HG03095 (cell line): ENCODE results near the gene SPINDOC.
"Not testable (repeated sequence)": the region's sequence is repeated elsewhere in the genome, so short reads cannot be mapped to it uniquely, and the experiment has no call there.

Experiments
- ATAC-seq: cut with Tn5 transposase; IDR thresholded peaks from one replicate; pipeline ENCODE4 v1.9.1; 2021; ENCODE audit warnings: moderate library complexity; ENCODE audit not compliant: unreplicated experiment

Gene SPINDOC

DNA sequence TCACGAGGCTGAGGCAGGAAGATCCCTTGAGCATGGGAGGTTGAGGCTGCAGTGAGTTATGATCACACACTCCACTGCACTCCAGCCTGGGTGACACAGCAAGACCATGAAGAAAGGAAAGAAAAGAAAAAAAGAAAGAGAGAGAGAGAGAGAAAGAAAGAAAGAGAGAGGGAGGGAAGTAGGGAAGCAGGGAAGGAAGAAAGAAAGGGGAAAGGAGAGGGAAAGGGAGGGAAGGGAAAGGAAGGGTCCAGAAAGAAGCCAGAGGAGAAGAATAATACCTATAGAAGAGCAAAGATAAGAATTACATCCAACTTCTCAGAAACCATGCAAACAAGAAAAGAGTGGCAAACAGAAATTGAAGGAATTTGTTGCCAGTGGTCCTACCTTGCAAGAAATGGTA lies 27.4 kb upstream of the SPINDOC start:
- ATAC-seq, result no peak

DNA sequence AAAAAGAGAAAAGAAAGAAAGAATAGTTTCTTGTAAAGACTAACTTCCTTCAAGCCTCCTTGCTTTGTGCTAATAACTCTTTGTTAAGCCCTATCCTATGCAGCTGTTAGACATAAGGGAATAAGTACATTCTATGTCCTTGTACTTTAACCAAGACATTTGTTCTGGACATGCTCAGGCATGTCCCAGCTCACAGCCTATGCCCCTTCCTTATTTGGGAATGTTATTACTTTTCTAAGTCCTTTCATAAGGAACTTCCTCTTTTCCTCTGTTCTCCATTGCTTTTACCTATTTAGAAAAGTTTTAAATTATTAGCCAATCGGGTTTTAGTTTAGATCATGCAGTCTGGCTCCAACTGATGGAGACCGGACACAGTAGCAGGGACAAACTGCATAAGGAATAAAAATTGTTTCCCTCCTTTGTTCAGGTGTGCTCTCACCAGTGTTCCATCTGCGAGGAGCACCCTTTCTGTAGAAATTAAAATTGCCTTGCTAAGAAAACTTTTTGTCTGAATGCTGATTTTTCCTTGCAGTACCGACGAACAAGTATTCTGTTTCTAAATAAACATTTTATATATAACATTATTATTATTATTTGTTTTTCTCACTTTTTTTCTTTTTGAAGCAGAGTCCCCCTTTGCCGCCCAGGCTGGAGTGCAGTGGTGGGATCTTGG lies 21.6 kb upstream of the SPINDOC start:
- no peak for ATAC-seq

DNA sequence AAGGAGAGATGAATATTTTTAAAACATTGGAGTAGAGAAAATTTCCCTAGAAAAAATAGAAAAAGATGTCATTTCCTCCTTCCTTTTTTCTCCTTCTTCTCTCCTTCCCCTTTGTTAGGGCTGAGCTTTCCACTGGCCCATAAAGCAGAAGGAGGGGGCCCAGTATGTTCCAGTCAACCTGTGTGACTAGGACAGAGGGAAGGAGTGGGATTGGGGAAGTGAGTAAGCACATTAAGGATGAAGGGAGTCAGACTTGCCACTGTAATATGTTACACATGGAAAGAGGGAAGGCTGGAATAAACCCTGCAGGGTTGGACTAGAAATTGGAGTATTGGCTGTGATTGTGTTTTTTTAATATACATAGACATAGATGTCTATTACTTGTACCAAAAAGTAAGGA lies 20.1 kb upstream of the SPINDOC start:
- no peak for ATAC-seq

DNA sequence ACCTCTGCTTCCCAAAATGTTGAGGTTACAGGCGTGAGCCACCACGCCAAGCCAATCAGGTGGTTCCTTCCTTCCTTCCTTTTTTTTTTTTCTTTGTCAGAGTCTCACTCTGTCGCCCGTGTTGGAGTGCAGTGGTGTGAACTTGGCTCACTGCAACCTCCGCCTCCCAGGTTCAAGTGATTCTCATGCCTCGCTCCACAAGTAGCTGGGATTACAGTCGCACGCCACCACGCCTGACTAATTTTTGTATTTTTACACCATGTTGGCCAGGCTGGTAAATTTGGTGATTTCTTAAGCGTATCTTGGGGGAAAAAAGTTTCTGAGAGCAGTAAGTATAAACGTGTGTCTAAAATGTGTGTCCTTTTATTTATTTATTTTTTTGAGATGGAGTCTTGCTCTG lies 18.2 kb upstream of the SPINDOC start:
- ATAC-seq, result no peak

DNA sequence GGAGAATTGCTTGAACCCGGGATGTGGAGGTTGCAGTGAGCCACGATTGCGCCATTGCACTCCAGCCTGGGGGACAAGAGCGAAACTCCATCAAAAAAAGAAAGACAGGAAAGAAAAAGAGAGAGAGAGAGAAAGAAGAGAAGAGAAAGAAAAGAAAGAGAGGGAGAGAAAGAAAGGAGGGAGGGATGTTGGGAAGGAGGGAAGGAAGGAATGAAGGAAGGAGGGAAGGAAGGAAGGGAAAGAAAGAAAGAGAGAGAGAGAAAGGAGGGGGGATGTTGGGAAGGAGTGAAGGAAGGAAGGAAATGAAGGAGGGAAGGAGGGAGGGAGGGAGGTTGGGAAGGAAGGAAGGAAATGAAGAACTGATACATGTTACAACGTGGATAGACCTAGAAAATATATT lies 12.3 kb upstream of the SPINDOC start:
- no peak for ATAC-seq

DNA sequence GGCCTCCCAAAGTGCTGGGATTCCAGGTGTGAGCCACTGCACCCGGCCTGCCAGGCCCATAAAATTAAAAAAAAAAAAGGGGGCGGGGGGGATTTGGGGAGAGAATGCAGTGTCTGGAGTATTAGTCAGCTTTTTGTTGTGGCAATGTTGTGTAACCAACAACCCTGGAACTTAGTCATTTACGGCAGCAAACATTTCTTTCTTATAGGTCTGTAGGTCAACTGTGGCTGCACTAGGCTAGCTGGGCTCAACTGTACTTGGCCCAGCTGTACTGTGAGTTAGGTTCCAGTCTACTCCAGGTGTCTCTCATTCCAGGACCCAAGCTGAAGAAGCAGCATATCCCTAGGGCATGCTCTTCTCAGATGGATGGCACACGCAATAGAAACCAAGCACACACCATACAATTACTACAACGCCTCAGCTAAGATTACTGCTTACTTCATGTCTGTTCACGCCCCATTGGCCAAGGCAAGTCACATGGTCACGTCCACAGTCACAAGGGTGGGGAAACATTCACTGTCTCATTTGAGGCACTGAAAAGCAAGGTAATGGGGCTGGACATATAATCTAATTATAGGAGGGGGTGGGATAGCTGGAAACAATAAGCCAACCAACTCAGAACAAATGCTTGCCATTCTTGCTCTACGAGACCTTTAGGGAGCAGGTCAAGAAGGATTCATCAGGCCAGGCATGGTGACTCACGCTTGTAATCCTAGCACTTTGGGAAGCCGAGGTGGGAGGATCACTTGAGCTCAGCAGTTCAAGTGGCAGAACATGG lies 10.4 kb upstream of the SPINDOC start:
- ATAC-seq, result no peak

DNA sequence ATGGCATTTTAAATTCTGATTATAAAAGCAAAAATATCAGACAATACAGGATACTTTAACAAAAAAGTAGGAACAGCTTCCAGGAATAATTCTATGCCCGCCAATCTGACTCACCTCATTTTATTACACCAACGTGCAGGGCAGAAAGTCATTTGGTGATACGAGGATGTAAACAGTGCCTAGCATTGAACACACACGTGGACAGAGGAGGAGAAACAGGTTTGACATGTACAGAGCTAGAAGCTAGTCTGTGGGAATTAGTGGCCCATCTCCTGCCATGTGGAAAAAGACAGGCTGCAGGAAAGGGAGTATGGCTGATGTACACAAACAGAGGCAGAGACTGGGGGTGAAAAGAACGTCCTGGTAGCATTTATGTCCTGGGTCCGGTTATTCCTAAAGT lies 9.0 kb upstream of the SPINDOC start:
- ATAC-seq, result no peak

DNA sequence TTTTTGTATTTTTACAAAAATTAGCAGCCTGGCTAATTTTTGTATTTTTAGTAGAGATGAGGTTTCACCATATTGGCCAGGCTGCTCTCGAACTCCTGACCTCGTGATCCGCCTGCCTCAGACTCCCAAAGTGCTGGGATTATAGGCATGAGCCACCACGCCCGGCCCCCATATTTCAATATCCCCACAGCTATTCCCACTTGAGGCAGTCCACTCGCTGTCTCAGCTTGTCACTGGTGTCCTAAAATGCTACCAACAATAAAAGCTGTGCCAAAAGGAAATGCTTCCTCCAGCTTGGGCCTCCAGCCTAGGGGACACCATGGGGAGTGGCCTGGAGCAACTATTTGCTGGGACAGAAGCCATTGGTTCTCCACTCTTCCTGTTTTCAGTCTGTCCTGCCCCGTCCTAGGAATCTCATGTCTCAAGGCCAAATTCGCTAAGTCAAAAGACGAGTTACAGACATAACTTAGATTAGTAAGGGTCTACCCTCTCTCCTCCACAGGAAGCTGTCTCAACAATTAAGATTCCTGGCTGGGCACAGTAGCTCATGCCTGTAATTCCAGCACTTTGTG lies 7.3 kb upstream of the SPINDOC start:
- ATAC-seq, result no peak

DNA sequence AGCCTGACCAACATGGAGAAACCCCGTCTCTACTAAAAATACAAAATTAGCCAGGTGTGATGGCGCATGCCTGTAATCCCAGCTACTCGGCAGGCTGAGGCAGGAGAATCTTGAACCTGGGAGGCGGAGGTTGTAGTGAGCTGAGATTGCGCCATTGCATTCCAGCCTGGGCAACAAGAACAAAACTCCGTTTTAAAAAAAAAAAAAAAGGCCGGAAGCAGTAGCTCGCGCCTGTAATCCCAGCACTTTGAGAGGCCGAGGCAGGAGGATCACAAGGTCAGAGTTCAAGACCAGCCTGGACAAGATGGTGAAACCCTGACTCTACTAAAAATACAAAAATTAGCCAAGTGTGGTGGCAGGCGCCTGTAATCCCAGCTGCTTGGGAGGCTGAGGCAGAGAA lies 2.9 kb upstream of the SPINDOC start:
- ATAC-seq, result not testable (repeated sequence)

DNA sequence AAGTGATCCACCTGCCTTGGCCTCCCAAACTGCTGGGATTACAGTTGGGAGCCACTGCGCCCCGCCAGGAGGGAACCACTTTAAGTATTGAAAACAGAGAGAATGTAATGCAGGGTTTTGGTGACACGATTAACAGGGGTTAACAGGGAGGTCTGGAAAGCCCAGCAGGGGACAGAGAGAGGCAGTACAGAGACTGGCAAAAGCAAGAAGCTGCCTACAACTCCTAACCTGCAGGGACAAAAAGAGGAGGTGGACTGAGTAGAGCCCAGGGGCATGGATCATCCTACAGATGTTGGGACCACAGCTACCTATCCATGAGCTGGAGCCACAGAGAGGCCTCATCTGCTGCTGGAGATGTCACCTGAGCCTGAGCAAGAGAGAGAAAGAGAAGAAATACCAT lies 1.7 kb upstream of the SPINDOC start:
- ATAC-seq, result no peak

DNA sequence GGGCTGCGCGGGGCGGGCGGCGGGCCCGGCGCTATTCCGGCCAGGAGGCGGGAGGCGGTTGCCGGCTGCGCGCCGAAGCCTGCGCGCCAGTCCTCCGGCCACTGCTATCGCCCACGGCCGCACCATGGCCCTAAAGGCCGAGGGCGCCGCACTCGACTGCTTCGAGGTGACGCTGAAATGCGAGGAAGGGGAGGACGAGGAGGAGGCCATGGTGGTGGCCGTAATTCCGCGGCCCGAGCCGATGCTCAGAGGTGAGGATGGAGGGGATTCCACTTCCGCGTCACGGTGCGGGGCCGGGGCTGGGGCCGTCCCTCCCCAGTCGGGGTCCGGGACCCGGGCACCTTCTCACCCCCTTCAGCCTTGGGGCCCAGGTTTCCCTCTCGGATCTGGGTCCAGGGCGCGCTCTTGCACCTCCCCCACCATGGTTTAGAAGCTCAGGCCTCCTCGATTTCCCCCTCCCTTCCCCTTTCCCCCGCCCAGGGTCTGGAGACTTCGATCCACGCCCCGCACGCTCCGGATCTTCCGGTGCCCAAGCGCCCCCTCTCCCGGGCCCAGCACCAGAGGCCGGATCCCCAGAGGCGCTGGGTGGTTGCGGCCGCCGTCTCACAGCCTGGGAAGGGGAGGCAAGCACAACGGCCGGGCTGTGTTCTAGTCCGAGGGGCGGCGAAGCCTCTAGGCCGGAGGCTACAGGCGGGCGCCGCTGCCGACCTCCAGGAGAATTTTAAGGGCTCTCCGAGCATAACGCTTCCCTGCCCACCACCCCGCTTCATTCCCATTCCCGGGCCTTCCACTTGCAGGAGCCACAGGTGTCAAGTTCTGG lies 517 bp downstream of the SPINDOC start:
- peak; percentile 28 for ATAC-seq

DNA sequence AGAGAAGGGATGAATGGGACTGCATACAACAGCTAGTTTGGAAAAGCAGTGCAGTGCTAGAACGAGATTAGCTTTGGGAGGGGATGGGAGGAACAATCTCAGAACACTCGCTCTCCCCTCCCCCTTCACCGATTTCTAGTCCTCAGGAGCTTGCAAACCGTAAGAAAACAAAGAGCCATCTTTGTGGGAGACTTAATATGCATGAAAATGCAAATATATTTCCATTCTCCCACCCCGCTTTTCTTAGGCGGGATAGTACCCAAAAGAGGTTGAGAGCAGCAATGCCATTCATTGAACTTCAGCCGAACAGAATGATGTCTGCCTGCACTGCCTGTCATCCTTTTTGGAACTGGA lies 1.1 kb downstream of the SPINDOC start:
- ATAC-seq, result no peak

DNA sequence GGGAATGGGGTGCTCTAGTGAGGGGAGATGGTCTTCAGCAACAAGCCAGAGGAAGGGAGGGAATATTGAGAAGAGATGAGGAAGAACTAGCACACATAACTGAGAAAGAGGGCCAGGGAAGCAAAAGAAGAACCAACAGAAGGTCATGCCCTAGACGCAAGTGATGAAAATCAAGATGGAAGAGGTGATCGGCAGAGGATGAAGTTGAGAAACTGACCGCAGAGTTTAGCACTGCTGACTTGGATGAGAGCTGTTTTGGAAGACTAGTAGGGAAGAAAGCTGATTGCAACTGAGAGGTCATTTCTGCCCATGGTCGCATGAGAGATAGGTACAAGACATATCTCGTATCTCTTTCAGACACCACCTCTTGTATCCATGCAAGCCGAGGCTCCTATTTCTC lies 2.9 kb downstream of the SPINDOC start:
- no peak for ATAC-seq

DNA sequence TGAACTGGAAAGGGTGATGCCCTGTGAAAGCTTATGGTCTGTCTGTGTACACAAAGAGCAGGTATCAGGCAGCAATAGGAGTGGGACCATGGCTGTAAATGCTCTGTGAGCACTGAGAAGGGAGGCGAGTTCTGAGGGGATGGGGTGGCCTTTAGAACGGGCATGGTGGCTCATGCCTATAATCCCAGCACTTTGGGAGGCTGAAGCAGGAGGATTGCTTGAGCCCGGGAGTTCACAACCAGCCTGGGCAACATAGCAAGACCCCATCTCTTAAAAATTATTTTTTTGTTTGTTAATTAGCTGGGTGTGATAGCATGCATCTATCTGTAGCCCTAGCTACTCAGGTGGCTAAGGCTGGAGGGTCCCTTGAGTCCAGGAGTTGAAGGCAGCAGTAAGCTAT lies 3.5 kb downstream of the SPINDOC start:
- ATAC-seq, result no peak

DNA sequence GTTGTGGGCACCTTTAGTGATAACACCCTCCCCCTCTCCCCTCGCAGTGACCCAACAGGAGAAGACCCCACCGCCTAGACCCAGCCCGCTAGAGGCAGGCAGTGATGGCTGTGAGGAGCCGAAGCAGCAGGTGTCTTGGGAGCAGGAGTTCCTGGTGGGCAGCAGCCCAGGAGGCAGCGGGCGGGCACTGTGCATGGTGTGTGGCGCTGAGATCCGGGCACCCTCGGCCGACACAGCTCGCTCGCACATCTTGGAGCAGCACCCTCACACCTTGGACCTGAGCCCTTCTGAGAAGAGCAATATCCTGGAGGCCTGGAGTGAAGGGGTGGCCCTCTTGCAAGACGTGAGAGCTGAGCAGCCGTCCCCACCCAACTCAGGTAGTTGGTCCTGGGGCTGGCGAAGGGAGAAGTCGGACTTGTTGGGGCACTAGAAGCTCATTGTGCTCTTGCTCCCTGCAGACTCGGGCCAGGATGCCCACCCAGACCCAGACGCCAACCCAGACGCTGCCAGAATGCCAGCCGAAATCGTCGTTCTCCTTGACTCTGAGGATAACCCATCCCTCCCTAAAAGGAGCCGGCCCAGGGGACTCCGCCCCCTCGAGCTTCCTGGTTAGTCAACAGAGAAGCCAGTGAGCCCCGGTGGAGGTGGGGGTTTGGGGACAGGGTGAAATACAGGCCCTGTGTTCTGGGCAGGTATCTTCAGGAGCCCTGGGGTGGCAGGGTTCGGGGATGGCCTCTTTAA lies 4.7 kb downstream of the SPINDOC start:
- ATAC-seq, result no peak

DNA sequence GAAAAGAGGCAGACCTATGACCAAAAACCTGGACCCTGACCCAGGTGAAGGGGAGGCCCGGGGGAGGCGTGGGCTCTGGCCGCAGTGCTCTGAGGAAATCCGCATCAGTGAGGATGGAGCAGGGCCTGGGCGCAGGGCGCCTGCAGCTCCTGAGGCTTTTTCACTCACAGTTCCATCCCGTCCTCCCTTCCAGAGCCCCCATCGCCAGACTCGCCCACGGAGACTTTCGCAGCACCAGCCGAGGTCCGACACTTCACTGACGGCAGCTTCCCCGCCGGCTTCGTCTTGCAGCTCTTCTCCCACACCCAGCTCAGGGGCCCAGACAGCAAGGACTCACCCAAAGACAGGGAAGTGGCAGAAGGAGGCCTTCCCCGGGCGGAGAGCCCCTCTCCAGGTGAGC lies 5.4 kb downstream of the SPINDOC start:
- no peak for ATAC-seq

DNA sequence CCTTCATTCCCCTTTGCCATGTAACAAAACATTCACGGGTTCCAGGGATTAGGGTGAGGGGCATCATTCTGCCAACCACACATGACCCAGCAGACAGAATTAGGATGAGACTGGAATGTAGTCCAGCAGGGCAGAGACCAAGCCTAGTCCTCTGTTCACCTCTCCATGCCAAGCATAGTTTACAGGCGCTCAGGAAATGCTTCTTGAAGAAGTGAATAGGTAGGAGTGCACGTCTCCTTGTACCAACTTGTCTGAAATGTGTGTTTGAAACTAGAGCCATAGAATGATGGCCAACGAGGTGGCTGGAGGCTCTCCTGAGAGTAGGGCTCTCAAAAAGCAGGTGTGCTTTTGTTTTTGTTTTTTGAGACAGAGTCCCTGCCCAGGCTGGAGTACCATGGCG lies 8.2 kb downstream of the SPINDOC start:
- no peak for ATAC-seq

DNA sequence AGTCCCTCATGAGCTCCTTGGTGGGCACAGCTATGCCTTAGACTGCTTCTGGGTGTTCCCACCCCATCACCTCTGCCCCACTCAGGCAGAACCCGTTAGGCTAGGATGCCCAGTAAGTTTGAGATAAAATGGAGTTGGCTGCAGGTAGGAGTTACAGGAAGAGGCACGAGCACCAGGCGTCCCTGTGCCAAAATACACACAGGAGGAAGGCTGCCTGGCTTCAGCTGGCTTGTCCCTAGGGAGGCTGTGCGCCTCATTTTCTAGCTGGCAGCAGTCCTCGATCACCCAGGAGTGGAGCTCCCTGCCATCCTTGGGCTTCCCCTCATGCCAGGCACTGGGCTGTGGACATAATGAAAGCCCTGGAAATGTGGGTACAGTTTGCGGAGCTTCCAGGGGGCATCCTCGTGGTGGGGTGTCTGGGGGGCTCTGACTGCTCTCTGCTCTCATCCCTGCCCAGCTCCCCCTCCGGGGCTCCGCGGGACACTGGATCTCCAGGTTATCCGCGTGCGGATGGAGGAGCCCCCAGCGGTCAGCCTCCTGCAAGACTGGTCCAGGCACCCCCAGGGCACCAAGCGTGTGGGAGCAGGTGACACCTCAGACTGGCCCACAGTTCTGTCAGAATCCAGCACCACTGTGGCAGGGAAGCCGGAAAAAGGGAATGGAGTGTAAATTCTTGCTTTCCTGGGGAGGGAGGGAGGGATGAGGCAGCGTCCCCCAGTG lies 13.4 kb downstream of the SPINDOC start:
- ATAC-seq, result no peak

DNA sequence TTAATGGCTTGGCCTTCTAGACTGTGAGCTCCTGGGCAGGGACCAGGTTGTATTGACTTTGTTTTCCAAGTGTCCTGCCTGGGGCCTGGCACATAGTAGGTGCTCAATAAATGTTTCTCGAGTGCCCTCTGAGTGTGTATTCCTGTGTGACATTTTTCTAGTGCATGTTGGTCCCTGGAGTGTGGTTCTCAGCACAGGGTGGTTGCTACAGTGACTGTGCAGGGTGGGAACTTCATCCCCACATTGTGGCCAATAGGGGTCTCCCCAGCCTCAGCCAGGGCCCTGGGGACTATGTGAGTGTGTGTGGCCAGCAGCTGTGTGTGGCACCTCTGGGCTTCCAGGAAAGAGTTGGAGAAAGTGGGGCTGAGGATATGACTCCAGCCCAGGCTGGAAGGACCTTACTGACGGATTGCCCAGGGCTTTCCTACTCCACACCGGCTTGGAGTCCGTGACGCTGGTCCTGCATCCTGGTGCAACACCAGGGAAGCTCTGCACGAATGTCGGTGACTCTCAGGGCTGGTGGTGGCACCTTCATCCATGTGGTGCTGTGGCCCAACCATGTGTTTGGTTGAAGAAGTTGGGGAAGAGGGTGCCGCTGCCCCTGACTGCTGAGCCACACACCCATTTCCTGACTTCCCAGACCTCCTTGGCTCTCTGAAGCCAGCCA lies 16.7 kb downstream of the SPINDOC start:
- no peak for ATAC-seq

DNA sequence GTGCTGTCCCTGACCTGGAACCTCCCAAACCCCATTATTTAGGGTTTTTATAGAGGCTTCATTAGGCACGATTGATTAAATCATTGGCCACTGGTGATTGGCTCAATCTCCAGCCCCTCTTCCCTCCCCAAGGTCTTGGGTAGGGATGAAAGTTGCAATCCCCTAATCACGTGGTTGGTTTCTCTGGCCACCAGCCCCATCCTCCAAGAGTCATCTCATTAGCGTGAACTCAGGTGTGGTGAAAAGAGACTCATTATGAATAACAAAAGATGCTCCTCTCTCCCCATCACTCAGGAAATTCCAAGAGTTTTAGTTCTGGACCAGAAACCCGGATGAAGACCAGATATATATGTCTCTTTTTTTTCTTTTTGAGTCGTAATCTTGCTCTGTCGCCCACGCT lies 18.1 kb downstream of the SPINDOC start:
- no peak for ATAC-seq
